Kidney (tissue), 14 donors: Measurements from ENCODE around the gene ZNF521. TPM values are rescaled to one million over a fixed set of nuclear protein-coding genes. Genes with fewer than 3 reads are reported as not detected.

ENCODE experiments used
- DNase-seq, 5 donors: peaks; one replicate each; pipeline ENCODE4 v3.0.0-alpha.2; 2013 to 2020
- FAIRE-seq: peaks from 2 replicates; lab custom pipeline; 2012; peaks lifted over from hg19 to GRCh38; lab: Jason Lieb, UNC
- H3K27ac ChIP-seq, 2 donors: one replicate each; pipeline ENCODE4 v1.7.0; 2013; ENCODE audit warnings: low read depth in 2 of 2, low read length in 2 of 2, inconsistent platforms in 1 of 2
- H3K27me3 ChIP-seq: one replicate; pipeline ENCODE4 v1.7.1; 2013; ENCODE audit warnings: low read length, inconsistent platforms; ENCODE audit not compliant: control insufficient read depth, insufficient read depth
- H3K36me3 ChIP-seq, 3 donors: one replicate each; pipeline versions ENCODE4 v1.7.0 to v1.7.1; 2013; ENCODE audit warnings: low read length in 3 of 3, control low read depth in 1 of 3, inconsistent platforms in 1 of 3; ENCODE audit not compliant: insufficient read depth in 3 of 3, control insufficient read depth in 2 of 3
- H3K4me1 ChIP-seq, 3 donors: one replicate each; pipeline versions ENCODE4 v1.7.0 to v1.7.1; 2013; ENCODE audit warnings: low read length in 3 of 3, inconsistent platforms in 1 of 3, low read depth in 1 of 3; ENCODE audit not compliant: control insufficient read depth in 2 of 3, insufficient read depth in 2 of 3
- H3K4me3 ChIP-seq, 3 donors: one replicate each; pipeline versions ENCODE4 v1.7.0 to v1.8.1; 2013; ENCODE audit warnings: low read length in 3 of 3, control low read depth in 1 of 3, inconsistent platforms in 1 of 3
- H3K9ac ChIP-seq, 3 donors: one replicate each; pipeline versions ENCODE4 v1.7.0 to v1.7.1; 2013; ENCODE audit warnings: low read length in 3 of 3, control low read depth in 1 of 3, inconsistent platforms in 1 of 3
- H3K9me3 ChIP-seq, 3 donors: one replicate each; pipeline versions ENCODE4 v1.7.0 to v1.7.1; 2013; ENCODE audit warnings: low read length in 3 of 3, control low read depth in 1 of 3, inconsistent platforms in 1 of 3; ENCODE audit not compliant: control insufficient read depth in 2 of 3, insufficient read depth in 1 of 3
- CTCF ChIP-seq: IDR thresholded peaks from 3 replicates; pipeline ENCODE4 v1.5.1; 2012; ENCODE audit warnings: mild to moderate bottlenecking, moderate library complexity, borderline replicate concordance; ENCODE audit not compliant: insufficient read depth; ENCODE audit errors: extremely low read depth
- intact Hi-C: fragments of 100-400 bp; cut with DNase I; formaldehyde crosslinking; loops from one replicate; pipeline ENCODE4 v1.11.1; 2022
- polyA plus RNA-seq: library from polyadenylated mRNA; stranded (reverse); fragments of 350-450 nt; fragmentation: Illumina TruSeq; extraction: RNeasy Lipid Tissue Mini Kit (QIAGEN cat#74804); gene quantifications from one replicate; pipeline ENCODE4 v1.2.3, GENCODE V29; 2014; ENCODE audit warnings: low read depth, low replicate concordance; ENCODE audit not compliant: insufficient read depth
- total RNA-seq: library from RNA; stranded (reverse); fragmentation: NEBNext Ultra II Directional; extraction: Animal tissue kit (Norgen Biotek cat#: 25700); gene quantifications from one replicate; pipeline ENCODE4 v1.2.1, GENCODE V29; 2021
- donor health status: control.
- donor health status: control.
- donor health status: control.
- donor health status: control.
- donor health status: control.
- donor health status: DM: yes; HTN: yes; CAD: no.
- donor health status: Normal renal cell carcinoma (clear cell type).

Gene ZNF521
- total and polyA plus RNA-seq, 2 donors from 2014 or later: 1.8 to 18.0 TPM

- H3K9ac ChIP-seq: no peak overlapping the region
- no peak overlapping the region for H3K27ac ChIP-seq
- no peaks in the 10 kb centered on the region for H3K4me1 ChIP-seq
- H3K4me3 ChIP-seq: no peak overlapping the region
- no peaks in the 10 kb centered on the region for H3K9me3 ChIP-seq
- FAIRE-seq: peak; percentile 73
- intact Hi-C loops: no loop called here
- no peaks in the 10 kb centered on the region for H3K36me3 ChIP-seq
- H3K27me3 ChIP-seq: no peaks in the 10 kb centered on the region
- TF ChIP-seq CTCF: no peak
- DNase-seq: no peak
Measured at GRCh38 chr18:25364732-25365131, 12.8 kb upstream of the ZNF521 start.

GRCh38 chr18:25360301-25360899, 8.4 kb upstream of the ZNF521 start:
- Histone ChIP-seq H3K4me3 (no peak overlapping the region), H3K4me1 (no peaks in the 10 kb centered on the region), H3K9me3 (no peaks in the 10 kb centered on the region), H3K36me3 (no peaks in the 10 kb centered on the region), H3K27me3 (no peaks in the 10 kb centered on the region), H3K9ac (no peak overlapping the region), H3K27ac (no peak overlapping the region)
- DNase-seq (no peak), FAIRE-seq (no peak)
- intact Hi-C loops: no loop called here
- no peak for TF ChIP-seq CTCF

- no peak for TF ChIP-seq CTCF
- Histone ChIP-seq H3K27me3 (no peaks in the 10 kb centered on the region), H3K9me3 (no peaks in the 10 kb centered on the region), H3K9ac (no peak overlapping the region), H3K27ac (no peak overlapping the region), H3K4me3 (peak overlapping the region in 2 of 3 donors; percentile 45 to 61), H3K4me1 (no peaks in the 10 kb centered on the region), H3K36me3 (no peaks in the 10 kb centered on the region)
- FAIRE-seq: no peak
- intact Hi-C loops: no loop called here
- no peak for DNase-seq
Measured at GRCh38 chr18:25353080-25353479, 1.1 kb upstream of the ZNF521 start.

- no peak for DNase-seq
- Histone ChIP-seq H3K36me3 (no peaks in the 10 kb centered on the region), H3K27ac (no peak overlapping the region), H3K9me3 (no peaks in the 10 kb centered on the region), H3K27me3 (no peaks in the 10 kb centered on the region), H3K4me3 (peak overlapping the region; percentile 36 to 61 (median 45)), H3K4me1 (no peaks in the 10 kb centered on the region), H3K9ac (no peak overlapping the region)
- FAIRE-seq: no peak
- intact Hi-C loops: no loop called here
- no peak for TF ChIP-seq CTCF
Measured at GRCh38 chr18:25352629-25353005, 651 bp upstream of the ZNF521 start.
